ENCODE results near the gene COA8. TPM values are rescaled to one million over a fixed set of nuclear protein-coding genes. Genes with fewer than 3 reads are reported as not detected.

Gene COA8
- total and polyA plus RNA-seq, 2 of the 13 experiments (the other 11 are each of a cell fraction or from before 2014, with no cell fraction given) = 10.9 to 25.1 TPM

DNA sequence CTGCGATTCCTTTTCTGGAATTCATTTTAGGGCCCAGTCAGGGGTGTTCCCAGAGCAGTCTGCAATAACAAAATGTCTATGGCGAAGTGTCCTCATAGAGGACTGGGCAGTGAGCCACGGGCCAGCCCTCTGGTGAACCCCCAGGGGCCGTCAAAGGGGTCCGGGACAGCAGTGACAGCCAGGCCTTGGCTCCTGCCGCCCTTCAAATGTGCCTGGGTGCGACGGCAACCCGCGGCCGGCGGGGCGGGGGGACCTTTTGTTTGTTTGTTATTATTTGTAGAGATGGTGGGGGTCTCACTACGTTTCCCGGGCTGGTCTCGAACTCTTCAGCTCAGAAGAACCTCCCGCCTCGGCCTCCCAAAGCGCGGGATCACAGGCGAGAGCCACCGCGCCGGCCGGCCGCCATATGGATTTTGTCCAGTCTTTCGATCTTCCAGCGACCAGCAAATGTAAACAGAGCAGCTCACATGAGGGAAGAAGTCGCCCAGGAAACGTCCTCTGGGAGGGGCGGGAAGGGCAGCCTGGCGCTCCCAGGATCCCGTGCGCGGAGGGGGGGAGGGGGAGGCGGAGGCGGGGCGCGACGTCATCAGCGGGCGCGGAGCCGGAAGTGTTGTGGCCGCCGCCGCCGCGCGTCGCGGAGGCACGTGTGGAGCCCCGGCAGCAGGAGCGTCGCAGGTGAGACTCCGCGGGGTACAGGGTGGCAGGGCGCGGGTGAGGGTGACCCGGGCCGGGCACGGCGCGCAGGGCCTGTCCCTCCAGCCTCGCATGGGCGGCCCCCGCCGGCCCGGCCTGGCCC, 34.0 kb upstream of the COA8 start, which contains the start of gene TRMT61A (continued):
- TF ChIP-seq, protein P1, sequence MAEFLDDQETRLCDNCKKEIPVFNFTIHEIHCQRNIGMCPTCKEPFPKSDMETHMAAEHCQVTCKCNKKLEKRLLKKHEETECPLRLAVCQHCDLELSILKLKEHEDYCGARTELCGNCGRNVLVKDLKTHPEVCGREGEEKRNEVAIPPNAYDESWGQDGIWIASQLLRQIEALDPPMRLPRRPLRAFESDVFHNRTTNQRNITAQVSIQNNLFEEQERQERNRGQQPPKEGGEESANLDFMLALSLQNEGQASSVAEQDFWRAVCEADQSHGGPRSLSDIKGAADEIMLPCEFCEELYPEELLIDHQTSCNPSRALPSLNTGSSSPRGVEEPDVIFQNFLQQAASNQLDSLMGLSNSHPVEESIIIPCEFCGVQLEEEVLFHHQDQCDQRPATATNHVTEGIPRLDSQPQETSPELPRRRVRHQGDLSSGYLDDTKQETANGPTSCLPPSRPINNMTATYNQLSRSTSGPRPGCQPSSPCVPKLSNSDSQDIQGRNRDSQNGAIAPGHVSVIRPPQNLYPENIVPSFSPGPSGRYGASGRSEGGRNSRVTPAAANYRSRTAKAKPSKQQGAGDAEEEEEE (CRISPR knock-in tag; IDR thresholded peaks at IDR 0.05; ENCODE audit: borderline replicate concordance) = no peak
- TF ChIP-seq, protein P2, sequence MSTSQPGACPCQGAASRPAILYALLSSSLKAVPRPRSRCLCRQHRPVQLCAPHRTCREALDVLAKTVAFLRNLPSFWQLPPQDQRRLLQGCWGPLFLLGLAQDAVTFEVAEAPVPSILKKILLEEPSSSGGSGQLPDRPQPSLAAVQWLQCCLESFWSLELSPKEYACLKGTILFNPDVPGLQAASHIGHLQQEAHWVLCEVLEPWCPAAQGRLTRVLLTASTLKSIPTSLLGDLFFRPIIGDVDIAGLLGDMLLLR (CRISPR knock-in tag; IDR thresholded peaks at IDR 0.05) = peak; percentile 87; the same call in 1 of the 2 replicates
- TF ChIP-seq ZNF670 (CRISPR knock-in tag; IDR thresholded peaks at IDR 0.05; ENCODE audit: borderline replicate concordance) (0 out of 2 replicates have a peak, but pooled peaks have one; percentile 62), SIN3B (IDR thresholded peaks at IDR 0.05; ENCODE audit: low read length) (peak; percentile 74), ZNF382 (CRISPR knock-in tag; IDR thresholded peaks at IDR 0.05; ENCODE audit: borderline replicate concordance) (no peak), MEF2D (CRISPR knock-in tag; IDR thresholded peaks at IDR 0.05) (peak; percentile 62; the same call in 1 of the 2 replicates), FOXO1 (CRISPR knock-in tag; IDR thresholded peaks at IDR 0.05) (peak; percentile 50; the same call in 1 of the 2 replicates), POLR2AphosphoS2 (IDR thresholded peaks at IDR 0.05; ENCODE audit: low read depth, low read length) (0 out of 2 replicates have a peak, but pooled peaks have one; percentile 57), XBP1 (CRISPR knock-in tag; IDR thresholded peaks at IDR 0.05) (no peak), ZNF775 (CRISPR knock-in tag; IDR thresholded peaks at IDR 0.05; ENCODE audit: borderline replicate concordance) (peak; percentile 67; the same call in 1 of the 2 replicates), HOXA9 (CRISPR knock-in tag; IDR thresholded peaks at IDR 0.05; ENCODE audit: borderline replicate concordance) (no peak), ZNF510 (CRISPR knock-in tag; IDR thresholded peaks at IDR 0.05; ENCODE audit: low read depth) (no peak), NKX3-1 (CRISPR knock-in tag; IDR thresholded peaks at IDR 0.05) (no peak; the same call in 1 of the 2 replicates), TEAD3 (CRISPR knock-in tag; optimal IDR thresholded peaks at IDR 0.05; ENCODE audit: borderline replicate concordance) (no peak)
- TF ChIP-seq, protein P3, sequence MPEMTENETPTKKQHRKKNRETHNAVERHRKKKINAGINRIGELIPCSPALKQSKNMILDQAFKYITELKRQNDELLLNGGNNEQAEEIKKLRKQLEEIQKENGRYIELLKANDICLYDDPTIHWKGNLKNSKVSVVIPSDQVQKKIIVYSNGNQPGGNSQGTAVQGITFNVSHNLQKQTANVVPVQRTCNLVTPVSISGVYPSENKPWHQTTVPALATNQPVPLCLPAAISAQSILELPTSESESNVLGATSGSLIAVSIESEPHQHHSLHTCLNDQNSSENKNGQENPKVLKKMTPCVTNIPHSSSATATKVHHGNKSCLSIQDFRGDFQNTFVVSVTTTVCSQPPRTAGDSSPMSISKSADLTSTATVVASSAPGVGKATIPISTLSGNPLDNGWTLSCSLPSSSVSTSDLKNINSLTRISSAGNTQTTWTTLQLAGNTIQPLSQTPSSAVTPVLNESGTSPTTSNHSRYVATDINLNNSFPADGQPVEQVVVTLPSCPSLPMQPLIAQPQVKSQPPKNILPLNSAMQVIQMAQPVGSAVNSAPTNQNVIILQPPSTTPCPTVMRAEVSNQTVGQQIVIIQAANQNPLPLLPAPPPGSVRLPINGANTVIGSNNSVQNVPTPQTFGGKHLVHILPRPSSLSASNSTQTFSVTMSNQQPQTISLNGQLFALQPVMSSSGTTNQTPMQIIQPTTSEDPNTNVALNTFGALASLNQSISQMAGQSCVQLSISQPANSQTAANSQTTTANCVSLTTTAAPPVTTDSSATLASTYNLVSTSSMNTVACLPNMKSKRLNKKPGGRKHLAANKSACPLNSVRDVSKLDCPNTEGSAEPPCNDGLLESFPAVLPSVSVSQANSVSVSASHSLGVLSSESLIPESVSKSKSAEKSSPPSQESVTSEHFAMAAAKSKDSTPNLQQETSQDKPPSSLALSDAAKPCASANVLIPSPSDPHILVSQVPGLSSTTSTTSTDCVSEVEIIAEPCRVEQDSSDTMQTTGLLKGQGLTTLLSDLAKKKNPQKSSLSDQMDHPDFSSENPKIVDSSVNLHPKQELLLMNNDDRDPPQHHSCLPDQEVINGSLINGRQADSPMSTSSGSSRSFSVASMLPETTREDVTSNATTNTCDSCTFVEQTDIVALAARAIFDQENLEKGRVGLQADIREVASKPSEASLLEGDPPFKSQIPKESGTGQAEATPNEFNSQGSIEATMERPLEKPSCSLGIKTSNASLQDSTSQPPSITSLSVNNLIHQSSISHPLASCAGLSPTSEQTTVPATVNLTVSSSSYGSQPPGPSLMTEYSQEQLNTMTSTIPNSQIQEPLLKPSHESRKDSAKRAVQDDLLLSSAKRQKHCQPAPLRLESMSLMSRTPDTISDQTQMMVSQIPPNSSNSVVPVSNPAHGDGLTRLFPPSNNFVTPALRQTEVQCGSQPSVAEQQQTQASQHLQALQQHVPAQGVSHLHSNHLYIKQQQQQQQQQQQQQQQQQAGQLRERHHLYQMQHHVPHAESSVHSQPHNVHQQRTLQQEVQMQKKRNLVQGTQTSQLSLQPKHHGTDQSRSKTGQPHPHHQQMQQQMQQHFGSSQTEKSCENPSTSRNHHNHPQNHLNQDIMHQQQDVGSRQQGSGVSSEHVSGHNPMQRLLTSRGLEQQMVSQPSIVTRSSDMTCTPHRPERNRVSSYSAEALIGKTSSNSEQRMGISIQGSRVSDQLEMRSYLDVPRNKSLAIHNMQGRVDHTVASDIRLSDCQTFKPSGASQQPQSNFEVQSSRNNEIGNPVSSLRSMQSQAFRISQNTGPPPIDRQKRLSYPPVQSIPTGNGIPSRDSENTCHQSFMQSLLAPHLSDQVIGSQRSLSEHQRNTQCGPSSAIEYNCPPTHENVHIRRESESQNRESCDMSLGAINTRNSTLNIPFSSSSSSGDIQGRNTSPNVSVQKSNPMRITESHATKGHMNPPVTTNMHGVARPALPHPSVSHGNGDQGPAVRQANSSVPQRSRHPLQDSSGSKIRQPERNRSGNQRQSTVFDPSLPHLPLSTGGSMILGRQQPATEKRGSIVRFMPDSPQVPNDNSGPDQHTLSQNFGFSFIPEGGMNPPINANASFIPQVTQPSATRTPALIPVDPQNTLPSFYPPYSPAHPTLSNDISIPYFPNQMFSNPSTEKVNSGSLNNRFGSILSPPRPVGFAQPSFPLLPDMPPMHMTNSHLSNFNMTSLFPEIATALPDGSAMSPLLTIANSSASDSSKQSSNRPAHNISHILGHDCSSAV (CRISPR knock-in tag; IDR thresholded peaks at IDR 0.05; ENCODE audit: borderline replicate concordance) = no peak
- TF ChIP-seq, protein P4, sequence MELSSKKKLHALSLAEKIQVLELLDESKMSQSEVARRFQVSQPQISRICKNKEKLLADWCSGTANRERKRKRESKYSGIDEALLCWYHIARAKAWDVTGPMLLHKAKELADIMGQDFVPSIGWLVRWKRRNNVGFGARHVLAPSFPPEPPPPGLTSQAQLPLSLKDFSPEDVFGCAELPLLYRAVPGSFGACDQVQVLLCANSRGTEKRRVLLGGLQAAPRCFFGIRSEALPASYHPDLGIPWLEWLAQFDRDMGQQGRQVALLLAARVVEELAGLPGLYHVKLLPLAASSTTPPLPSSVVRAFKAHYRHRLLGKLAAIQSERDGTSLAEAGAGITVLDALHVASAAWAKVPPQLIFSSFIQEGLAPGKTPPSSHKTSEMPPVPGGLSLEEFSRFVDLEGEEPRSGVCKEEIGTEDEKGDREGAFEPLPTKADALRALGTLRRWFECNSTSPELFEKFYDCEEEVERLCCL (CRISPR knock-in tag; IDR thresholded peaks at IDR 0.05; ENCODE audit: borderline replicate concordance) = no peak

Measured in HepG2 (cell line).